Prostate gland (tissue), 2 donors: ENCODE measurements around the gene GAL. TPM values are rescaled to one million over a fixed set of nuclear protein-coding genes. Genes with fewer than 3 reads are reported as not detected.

Experiments
- DNase-seq: peaks from one replicate; pipeline ENCODE4 v3.0.0-alpha.2; 2019; ENCODE audit warnings: low spot score
- H3K27ac ChIP-seq, 2 donors: fragments of 200-600 bp; sonication (generic); 2 replicates each; pipeline ENCODE4 v1.5.1; 2017 to 2019
- H3K27me3 ChIP-seq: fragments of 200-600 bp; sonication (generic); replicated peaks from 2 replicates; pipeline ENCODE4 v1.5.1; 2019; ENCODE audit not compliant: insufficient read depth
- H3K36me3 ChIP-seq, 2 donors: fragments of 200-600 bp; sonication (generic); 1 replicate in 1 of 2; 2 replicates in 1 of 2; pipeline versions ENCODE4 v1.5.1 to v1.8.1; 2017 to 2019
- H3K4me1 ChIP-seq: fragments of 200-600 bp; sonication (generic); replicated peaks from 2 replicates; pipeline ENCODE4 v1.5.1; 2019
- H3K4me3 ChIP-seq, 2 donors: fragments of 200-600 bp; sonication (generic); 2 replicates each; pipeline ENCODE4 v1.5.1; 2017 to 2019
- H3K9me3 ChIP-seq: fragments of 200-600 bp; sonication (generic); 2 replicates; pipeline ENCODE4 v1.5.1; 2017
- POLR2A ChIP-seq: fragments of 450-650 bp; IDR thresholded peaks from one replicate; pipeline ENCODE4 v1.6.1; 2016; ENCODE audit warnings: antibody characterized with exemption, mild to moderate bottlenecking
- POLR2AphosphoS5 ChIP-seq: sonication (generic); formaldehyde crosslinking; IDR thresholded peaks from one replicate; pipeline ENCODE4 v1.6.1; 2017; ENCODE audit warnings: antibody characterized with exemption
- WGBS: methylation state at CpG from one replicate; pipeline ENCODE4 v1.1.5; 2018; 5-methylcytosine and 5-hydroxymethylcytosine counted together
- intact Hi-C: fragments of 100-400 bp; cut with DNase I; formaldehyde crosslinking; loops from one replicate; pipeline ENCODE4 v1.14.2; 2022
- total RNA-seq, 2 donors: library from RNA; depleted of rRNA; stranded (reverse); fragments of >200 nt; gene quantifications; one replicate each; pipeline ENCODE4 v1.1.0, GENCODE V29; 2016
- TF ChIP-seq, protein P1 (sequence below), 4 experiments: fragments of 200-600 bp in 2 of 4; fragments of 450-650 bp in 2 of 4; sonication (generic) in 2 of 4; IDR thresholded peaks; 1 replicate in 3 of 4; 2 replicates in 1 of 4; pipeline ENCODE4 v1.5.1; 2016 to 2019; ENCODE audit warnings: antibody characterized with exemption in 4 of 4, mild to moderate bottlenecking in 2 of 4, moderate library complexity in 2 of 4

Gene GAL
- total RNA-seq, 2 donors from 2014 or later = 1.1 to 4.8 TPM

GRCh38 chr11:68651985-68652682 is 32.2 kb upstream of the GAL start:
- Histone ChIP-seq H3K4me1 (peaks cover 14% of the 10 kb centered on the region), H3K4me3 (no peak overlapping the region), H3K27me3 (no peaks in the 10 kb centered on the region), H3K9me3 (no peaks in the 10 kb centered on the region), H3K36me3 (no peaks in the 10 kb centered on the region), H3K27ac (peak overlapping the region; percentile 75 to 95)
- DNase-seq = no peak
- TF ChIP-seq POLR2A (no peak), POLR2AphosphoS5 (no peak)
- TF ChIP-seq, protein P1, sequence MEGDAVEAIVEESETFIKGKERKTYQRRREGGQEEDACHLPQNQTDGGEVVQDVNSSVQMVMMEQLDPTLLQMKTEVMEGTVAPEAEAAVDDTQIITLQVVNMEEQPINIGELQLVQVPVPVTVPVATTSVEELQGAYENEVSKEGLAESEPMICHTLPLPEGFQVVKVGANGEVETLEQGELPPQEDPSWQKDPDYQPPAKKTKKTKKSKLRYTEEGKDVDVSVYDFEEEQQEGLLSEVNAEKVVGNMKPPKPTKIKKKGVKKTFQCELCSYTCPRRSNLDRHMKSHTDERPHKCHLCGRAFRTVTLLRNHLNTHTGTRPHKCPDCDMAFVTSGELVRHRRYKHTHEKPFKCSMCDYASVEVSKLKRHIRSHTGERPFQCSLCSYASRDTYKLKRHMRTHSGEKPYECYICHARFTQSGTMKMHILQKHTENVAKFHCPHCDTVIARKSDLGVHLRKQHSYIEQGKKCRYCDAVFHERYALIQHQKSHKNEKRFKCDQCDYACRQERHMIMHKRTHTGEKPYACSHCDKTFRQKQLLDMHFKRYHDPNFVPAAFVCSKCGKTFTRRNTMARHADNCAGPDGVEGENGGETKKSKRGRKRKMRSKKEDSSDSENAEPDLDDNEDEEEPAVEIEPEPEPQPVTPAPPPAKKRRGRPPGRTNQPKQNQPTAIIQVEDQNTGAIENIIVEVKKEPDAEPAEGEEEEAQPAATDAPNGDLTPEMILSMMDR (IDR thresholded peaks at IDR 0.05) = no peak
- WGBS = 58% methylated on average over 16 of the region's 16 CpGs
- intact Hi-C loops = no loop called here

DNA sequence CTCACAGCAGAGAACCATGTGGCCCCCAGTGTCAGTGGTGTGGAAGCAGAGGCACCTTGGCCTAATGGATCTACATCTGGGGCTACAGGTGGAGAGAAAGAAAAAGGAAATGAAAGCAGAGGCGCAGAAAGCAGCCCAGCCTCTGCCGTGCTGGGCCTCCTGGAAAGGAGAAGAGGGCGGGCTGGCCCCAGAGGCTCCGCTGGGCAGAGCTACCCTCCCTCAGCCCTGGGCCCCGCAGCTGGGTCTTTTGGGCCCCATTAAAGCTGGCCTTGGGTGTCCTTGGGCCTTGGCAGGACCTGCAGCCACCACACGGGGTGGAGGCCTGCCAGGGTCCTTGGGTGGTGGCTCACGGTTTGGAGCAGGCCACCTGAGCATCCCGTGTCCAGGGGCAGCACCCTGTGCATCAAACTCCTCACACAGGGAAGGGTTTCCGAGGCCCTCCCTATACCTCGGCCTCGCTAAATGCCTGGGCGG is 31.6 kb upstream of the GAL start:
- intact Hi-C loops = no loop called here
- Histone ChIP-seq H3K27ac (peak overlapping the region; percentile 75 to 95), H3K27me3 (no peaks in the 10 kb centered on the region), H3K9me3 (no peaks in the 10 kb centered on the region), H3K4me1 (peaks cover 14% of the 10 kb centered on the region), H3K36me3 (no peaks in the 10 kb centered on the region), H3K4me3 (no peak overlapping the region)
- WGBS = 88% methylated on average over 12 of the region's 12 CpGs
- DNase-seq = no peak
- TF ChIP-seq POLR2A (no peak), POLR2AphosphoS5 (no peak)
- TF ChIP-seq, protein P1 (IDR thresholded peaks at IDR 0.05) = no peak

- no peak for DNase-seq
- intact Hi-C loops = no loop called here
- Histone ChIP-seq H3K27ac (peak overlapping the region in 1 of 2 donors; percentile 95), H3K4me1 (peaks cover 14% of the 10 kb centered on the region), H3K27me3 (no peaks in the 10 kb centered on the region), H3K4me3 (no peak overlapping the region), H3K9me3 (no peaks in the 10 kb centered on the region), H3K36me3 (no peaks in the 10 kb centered on the region)
- 95% methylated on average over 24 of the region's 24 CpGs for WGBS
- TF ChIP-seq, protein P1 (IDR thresholded peaks at IDR 0.05) = no peak
- no peak for TF ChIP-seq POLR2A
These were observed 30.6 kb upstream of the GAL start for GRCh38 chr11:68653486-68654430.

DNA sequence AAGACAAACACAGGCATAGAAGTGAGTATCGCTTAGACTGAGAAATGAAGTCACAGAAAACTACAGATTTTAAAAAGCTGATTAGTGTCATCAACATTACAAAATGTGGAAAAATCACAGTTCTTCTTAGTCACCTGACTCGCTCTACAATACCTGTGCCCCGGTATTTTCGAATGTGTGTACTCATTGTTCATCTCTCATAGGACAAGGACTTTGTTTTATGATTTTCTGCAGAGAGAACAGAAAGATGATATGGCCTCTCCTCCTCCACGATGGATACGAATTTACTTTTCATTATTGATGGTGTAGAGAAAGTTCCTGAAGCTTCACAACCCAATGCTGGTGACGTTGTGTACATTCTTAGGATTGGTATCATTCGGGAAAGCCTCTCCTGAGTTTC is 29.4 kb upstream of the GAL start:
- H3K27me3 ChIP-seq = no peaks in the 10 kb centered on the region
- intact Hi-C loops = no loop called here
- DNase-seq = no peak
- no peak overlapping the region for H3K27ac ChIP-seq
- H3K4me3 ChIP-seq = no peak overlapping the region
- H3K36me3 ChIP-seq = no peaks in the 10 kb centered on the region
- WGBS = 96% methylated on average over 8 of the region's 8 CpGs
- peaks cover 17% of the 10 kb centered on the region for H3K4me1 ChIP-seq
- H3K9me3 ChIP-seq = no peaks in the 10 kb centered on the region
- TF ChIP-seq POLR2A (no peak), POLR2AphosphoS5 (no peak)
- TF ChIP-seq, protein P1 (IDR thresholded peaks at IDR 0.05) = no peak
